ENCODE results near the gene SRSF3.

DNA sequence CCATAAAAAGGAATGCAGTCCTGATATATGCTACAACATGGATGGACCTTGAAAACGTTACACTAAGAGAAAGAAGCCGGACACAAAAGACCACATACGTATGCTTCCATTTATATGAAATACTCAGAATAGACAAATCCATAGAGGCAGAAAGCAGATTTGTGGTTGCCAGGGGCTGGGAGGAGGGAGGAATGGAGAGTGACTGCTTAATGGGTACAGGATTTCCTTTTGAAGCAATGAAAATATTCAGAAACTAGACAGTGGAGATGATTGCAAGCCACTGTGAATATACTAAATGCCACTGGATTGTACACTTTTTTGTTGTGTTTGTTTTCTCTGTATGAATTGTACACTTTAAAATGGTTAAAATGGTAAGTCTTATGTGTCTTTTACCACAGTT, 54.9 kb downstream of the SRSF3 start:
- TF ChIP-seq CTCF (conservative IDR thresholded peaks at IDR 0.05 in 1 of 2, IDR thresholded peaks at IDR 0.05 in 1 of 2; ENCODE audit: extremely low read depth in 1 of 2, insufficient read depth in 1 of 2, low read depth in 1 of 2, low read length in 2 of 2) = no peak
- no peak for TF ChIP-seq EZH2 (IDR thresholded peaks at IDR 0.05; ENCODE audit: borderline replicate concordance, low read length)

All from mammary epithelial cell (primary cell).